ENCODE measurements around the gene CYP17A1.
A peak's percentile ranks its signal among the peaks of the same experiment; 100 is the strongest.
"Not testable (repeated sequence)": the region's sequence is repeated elsewhere in the genome, so short reads cannot be mapped to it uniquely, and the experiment has no call there.

CYP17A1 gene

DNA sequence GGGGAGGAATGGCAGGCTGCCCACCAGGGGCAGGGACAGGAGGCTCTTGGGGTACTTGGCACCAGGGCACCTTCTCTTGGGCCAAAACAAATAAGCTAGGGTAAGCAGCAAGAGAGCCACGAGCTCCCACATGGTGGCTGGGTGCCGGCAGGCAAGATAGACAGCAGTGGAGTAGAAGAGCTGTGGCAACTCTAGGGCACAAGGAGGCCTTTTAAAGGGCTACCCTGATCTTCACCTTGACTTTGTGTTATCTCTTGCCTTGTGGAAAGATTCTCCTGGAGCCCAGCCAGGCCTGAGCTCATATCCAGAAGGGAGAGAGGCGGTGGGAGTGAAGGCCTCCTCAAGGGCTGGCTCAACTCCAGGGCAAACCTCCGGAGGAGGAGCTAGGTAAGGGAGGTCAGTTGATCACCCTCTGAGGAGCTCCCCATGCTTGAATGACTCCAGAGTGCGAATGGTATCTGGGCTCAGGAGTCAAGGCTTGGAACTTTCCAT, at the start of gene CYP17A1:
TSS of gene CYP17A1 (minus strand) at position 184 of the 492 bp plus-strand sequence. CDS start at position 132, 52 bp downstream.
- DNase-seq, result no peak

DNA sequence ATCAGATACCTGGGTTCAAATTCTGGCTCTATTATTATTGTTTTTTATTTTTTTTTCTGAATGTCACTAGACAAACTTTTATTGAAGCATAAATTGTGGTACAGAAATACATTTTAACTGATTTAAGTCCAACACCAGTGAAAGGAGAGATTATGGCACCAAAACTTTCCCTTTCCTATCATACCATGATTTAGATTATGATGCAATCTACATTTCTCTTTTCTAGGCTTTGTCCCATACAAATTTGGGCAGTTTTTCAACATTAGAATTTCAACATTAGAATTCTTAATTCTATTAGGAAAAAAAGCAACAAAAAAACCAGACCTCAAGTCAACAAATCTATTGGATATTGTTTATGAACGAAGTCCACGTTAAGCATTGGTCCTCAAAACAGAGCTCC, 43.0 kb upstream of the CYP17A1 start:
- DNase-seq, result no peak

- DNase-seq, result no peak
Measured at GRCh38 chr10:102878629-102879028, 41.4 kb upstream of the CYP17A1 start.

DNA sequence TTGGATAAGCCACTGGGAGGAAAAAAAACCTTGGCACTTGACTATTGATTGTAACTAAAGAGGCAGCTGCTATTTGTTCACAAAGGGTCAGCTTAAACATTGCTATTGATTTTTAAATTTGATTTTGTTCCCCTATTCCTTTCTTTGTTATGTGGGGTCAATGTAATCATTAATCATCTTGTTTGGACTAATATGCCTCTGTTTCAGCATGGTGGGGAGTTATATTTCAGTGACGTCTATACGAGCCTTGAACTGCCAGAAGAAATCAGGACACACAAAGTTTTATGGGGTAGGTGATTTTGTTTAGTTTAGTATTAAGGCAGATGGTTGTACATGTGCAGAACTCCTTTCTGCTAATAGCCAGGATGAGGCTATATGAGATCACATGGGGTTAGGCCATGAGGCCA, 39.5 kb upstream of the CYP17A1 start:
- no peak for DNase-seq

- DNase-seq, result no peak
Measured at GRCh38 chr10:102872163-102872562, 35.0 kb upstream of the CYP17A1 start.

DNA sequence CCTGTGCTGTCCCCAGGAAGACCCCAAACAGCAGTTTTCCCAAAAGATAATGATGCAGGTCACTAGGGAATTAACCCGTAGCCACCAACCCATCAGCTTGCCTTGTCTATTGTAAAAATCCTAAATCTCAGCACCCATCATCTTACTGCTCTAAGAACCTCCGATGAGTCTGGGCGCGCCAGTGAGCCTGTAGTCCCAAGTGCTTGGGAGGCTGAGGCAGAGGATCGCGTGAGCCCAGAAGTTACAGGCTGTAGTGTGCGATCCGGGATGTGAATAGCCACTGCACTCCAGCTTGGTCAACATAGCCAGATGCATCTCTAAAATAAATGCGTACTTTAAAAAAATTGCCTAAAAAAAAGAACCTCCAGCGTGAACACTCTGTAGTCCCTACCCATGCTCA, 33.0 kb upstream of the CYP17A1 start:
- no peak for DNase-seq

GRCh38 chr10:102869258-102870198, 32.3 kb upstream of the CYP17A1 start, which contains the start of gene AS3MT:
Gene AS3MT, plus strand, starts transcription at chr10:102869470. Its CDS starts 123 bp downstream, at chr10:102869593.
- peak; percentile 43 for DNase-seq

- no peak for DNase-seq
Measured at GRCh38 chr10:102868911-102869257, 31.7 kb upstream of the CYP17A1 start.

GRCh38 chr10:102865620-102866019, 28.4 kb upstream of the CYP17A1 start:
- no peak for DNase-seq

DNA sequence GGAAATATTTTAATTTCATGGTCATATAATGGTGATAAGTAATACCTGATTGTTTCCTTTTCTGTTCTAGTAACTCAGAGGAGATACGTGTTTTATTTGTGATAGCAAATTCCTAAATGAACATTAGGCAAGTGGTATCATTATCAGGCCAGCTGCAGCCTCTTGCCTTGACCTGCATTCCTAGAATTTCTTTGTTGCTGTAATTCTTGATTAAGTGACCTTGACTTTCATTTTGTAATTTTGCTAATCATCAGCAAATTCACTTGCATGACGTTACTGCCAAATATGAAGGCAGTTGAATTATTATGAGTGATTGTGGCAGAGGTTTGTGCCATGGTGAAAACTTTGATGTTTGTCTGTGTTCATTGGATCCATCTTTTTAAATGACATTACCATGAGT, 26.4 kb upstream of the CYP17A1 start:
- DNase-seq, result no peak

DNA sequence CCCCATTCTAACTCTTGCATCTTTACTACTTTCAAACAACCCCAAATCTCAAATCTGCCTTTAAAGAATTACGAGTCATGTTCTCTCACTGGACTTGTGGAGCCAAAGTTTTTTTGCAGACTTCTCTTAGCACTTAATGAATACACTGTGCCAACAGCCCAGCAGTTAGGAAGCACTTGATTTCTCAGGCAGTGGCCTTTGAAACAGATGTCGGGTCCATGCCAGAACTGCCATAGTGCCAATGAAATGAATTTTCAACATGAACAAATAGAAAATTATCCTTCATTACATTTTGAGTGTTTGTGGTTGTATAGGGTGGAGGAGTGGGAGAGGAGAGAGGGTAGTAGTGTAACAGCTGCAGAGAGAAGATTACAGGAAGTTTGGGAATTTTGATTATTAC, 22.7 kb upstream of the CYP17A1 start:
- no peak for DNase-seq

DNA sequence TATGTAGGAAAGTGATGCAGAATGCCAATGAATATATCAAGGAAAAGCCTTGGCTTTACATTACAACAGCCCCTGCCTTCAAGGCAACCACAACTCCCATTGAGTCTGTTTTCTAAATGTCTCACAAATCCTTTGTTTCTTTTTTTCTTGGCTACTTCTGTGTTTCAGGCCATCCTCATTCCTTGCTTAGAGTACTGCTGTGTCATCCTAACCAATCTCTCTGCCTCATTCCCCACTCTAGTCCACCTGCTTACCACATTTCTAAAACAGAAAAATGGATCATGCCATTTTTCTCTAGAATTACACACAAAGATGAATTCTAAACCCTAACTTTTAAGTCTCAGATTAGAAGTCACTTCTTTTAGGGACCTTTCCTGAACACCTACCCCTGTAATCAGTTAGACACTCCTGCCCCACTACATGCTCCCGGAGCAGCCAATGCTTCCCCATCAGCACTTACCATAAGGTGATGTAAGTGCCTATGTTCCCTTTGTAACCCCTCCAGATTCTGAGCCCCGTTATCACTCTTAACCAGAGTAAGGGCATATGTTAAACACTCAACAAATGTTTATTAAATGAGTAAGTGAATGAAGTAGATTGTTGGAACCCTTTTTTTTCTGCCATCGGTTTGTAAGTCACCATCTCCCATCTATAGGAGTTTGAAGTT, 19.7 kb upstream of the CYP17A1 start:
- no peak for DNase-seq

GRCh38 chr10:102855731-102856436, 18.7 kb upstream of the CYP17A1 start:
- DNase-seq, result peak; percentile 88

- not testable (repeated sequence) for DNase-seq
Measured at GRCh38 chr10:102853237-102853636, 16.0 kb upstream of the CYP17A1 start.

DNA sequence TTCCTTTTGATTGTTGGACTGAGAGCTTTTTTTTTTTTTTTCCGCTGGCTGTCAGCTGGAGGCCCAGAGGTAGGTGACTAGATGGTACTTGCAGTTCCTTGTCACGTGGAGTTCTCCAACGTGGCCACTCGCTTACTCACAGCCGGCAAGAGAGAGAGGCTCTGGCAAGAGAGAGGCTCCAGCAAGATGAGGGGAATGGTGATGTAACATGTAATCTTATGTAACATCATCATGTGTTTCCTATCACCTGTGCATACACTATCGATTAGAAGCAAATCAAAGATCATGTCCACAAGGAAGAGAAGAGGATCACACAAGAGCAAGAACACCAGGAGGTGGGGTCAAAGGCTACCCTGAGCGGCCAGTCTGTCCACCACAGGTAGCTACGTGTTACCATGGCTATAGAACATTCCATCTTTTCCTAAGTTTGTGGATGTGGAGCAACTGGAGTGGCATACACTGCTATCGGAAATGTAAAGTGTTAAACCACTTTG, 12.9 kb upstream of the CYP17A1 start:
- DNase-seq, result no peak

DNA sequence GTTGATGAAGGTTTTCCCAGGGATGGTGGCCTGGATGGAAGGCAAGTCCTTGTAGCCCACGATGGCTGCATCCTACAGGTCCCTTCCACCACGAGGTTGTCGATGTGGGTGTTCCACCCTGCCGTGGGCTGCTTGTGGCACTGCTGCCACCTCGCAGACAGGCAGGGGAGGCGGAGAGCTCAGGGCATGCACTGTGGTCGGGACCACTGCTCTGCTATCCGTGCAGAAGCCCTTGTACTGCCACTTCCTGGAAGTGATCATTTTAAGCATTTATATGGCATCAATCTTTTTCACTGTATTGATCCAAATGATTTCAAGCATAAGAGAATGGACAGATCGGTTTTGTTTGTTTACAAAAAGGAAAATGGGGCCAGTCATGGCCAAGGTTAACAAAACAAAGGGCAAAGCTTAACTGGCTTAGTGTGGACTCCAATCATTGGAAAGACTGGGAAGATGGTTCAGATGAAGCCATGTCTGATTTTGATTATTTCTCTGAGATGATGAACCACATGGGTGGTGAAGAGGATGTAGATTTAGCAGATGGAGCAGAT, 8.2 kb upstream of the CYP17A1 start:
- no peak for DNase-seq

DNA sequence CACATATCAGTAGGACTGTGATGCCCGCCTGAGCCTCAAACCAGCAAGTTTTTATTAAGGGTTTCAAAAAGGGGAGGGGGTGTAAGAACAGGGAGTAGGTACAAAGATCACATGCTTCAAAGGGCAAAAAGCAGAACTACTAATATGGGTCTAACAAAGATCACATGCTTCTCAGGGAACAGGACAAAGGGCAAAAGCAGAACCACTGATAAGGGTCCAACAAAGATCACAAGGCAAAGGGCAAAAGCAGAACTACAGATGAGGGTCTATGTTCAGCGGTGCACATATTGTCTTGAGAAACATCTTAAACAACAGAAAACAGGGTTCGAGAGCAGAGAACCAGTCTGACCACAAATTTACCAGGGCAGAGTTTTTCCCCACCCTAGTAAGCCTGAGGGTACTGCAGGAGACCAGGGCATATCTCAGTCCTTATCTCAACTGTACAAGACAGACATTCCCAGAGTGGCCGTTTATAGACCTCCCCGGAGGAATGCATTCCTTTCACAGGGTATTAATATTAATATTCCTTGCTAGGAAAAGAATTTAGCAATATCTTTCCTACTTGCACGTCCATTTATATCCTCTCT, 7.1 kb upstream of the CYP17A1 start:
- DNase-seq, result not testable (repeated sequence)

DNA sequence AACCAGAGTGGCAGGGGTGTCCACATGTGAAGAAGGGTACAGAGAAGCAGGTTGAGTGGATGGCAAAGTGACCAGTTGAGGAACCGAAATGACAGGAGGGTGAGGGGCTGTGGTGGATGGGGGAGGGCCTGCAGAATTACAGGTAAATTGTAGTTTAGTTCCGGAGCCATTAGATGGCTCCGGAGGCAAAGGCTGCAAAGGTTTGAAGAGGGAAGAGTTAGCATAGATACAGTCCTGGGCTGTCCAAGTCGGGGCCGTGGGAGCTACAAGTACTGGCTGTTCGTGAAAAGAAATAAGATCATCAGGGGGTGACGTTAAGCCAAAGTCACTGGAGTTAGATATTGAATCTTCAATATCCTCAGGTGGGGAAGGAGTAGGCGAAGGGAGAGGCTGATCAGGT, 5.9 kb upstream of the CYP17A1 start:
- DNase-seq, result not testable (repeated sequence)

DNA sequence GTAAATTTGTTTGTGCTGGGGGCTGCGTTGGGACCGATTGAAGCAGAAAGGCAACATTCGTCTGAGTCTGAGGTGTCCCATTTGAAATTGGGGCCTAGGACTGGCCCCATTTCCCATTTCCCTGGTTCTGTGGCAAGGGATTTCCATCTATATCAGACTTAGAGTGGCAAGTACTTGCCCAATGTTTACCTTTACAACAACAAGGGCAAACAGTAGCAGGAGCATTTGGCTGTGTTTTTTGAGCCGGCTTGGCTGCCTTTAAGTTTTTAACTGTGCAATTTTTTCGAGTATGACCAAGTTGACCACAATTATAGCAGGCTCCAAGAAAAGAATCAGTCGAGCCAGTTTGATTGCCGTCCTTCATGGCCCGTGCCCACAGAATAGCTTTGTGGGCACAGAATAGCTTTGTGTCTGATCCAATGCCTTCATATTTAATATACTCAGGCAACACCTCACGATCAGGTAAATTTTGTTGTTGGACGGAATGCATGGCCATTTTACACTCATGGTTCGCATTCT, 4.7 kb upstream of the CYP17A1 start:
- DNase-seq, result no peak

GRCh38 chr10:102838276-102838927, 1.2 kb upstream of the CYP17A1 start:
- DNase-seq, result not testable (repeated sequence)

DNA sequence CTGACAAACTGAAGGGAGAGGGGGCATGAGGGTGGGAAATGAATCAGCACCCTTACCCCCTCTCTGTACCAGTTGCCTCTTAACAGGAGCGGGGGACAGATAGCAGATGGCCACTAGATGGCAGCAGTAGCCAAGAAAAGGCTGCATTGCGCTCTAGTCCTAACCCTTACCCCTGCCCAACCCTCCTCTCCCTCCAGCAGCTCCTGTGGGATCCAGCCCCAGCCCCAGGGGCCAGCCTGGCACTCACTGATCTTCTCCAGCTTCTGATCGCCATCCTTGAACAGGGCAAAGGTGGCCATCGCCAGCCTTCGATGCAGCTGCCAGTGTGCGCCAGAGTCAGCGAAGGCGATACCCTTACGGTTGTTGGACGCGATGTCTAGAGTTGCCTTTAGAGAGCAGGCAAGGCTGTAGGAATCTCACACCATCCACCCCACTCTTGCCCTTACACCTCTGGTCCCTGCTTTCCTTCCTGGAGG, 2.2 kb downstream of the CYP17A1 start:
- DNase-seq, result peak; percentile 65

Measured in NCI-H69 (cell line).